HEK293T (cell line): ENCODE measurements around the gene G6PD.
"Not testable (repeated sequence)": the region's sequence is repeated elsewhere in the genome, so short reads cannot be mapped to it uniquely, and the experiment has no call there.

ENCODE experiments used
- ELF4 ChIP-seq: fragments of 450-650 bp; IDR thresholded peaks from 2 replicates; pipeline ENCODE4 v1.6.1; 2017; ENCODE audit warnings: antibody characterized with exemption
- HDGF ChIP-seq: fragments of 450-650 bp; IDR thresholded peaks from 2 replicates; pipeline ENCODE4 v1.6.1; 2017; ENCODE audit warnings: antibody characterized with exemption, borderline replicate concordance
- SP1 ChIP-seq: fragments of 450-650 bp; IDR thresholded peaks from 2 replicates; pipeline ENCODE4 v1.6.1; 2017
- TARDBP ChIP-seq: fragments of 450-650 bp; IDR thresholded peaks from 2 replicates; pipeline ENCODE4 v1.6.1; 2016
- ZNF384 ChIP-seq: fragments of 450-650 bp; IDR thresholded peaks from 2 replicates; pipeline ENCODE4 v1.6.1; 2016

- TF ChIP-seq TARDBP, ZNF384, HDGF, SP1, ELF4: not testable (repeated sequence)
These were observed 45.2 kb downstream of the G6PD start for GRCh38 chrX:154501423-154501822.
